C4-2B (cell line): ENCODE results near the gene SLC2A4RG.

Source experiments
- ZFX ChIP-seq: fragments of 450-650 bp; IDR thresholded peaks from 2 replicates; pipeline ENCODE4 v1.6.1; 2017
- TF ChIP-seq, protein P1 (sequence below): fragments of 450-650 bp; conservative IDR thresholded peaks from 2 replicates; pipeline ENCODE4 v1.5.1; 2017; ENCODE audit warnings: mild to moderate bottlenecking

- TF ChIP-seq, protein P1, sequence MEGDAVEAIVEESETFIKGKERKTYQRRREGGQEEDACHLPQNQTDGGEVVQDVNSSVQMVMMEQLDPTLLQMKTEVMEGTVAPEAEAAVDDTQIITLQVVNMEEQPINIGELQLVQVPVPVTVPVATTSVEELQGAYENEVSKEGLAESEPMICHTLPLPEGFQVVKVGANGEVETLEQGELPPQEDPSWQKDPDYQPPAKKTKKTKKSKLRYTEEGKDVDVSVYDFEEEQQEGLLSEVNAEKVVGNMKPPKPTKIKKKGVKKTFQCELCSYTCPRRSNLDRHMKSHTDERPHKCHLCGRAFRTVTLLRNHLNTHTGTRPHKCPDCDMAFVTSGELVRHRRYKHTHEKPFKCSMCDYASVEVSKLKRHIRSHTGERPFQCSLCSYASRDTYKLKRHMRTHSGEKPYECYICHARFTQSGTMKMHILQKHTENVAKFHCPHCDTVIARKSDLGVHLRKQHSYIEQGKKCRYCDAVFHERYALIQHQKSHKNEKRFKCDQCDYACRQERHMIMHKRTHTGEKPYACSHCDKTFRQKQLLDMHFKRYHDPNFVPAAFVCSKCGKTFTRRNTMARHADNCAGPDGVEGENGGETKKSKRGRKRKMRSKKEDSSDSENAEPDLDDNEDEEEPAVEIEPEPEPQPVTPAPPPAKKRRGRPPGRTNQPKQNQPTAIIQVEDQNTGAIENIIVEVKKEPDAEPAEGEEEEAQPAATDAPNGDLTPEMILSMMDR, result no peak
- no peak for TF ChIP-seq ZFX
Measured at GRCh38 chr20:63758152-63758551, 18.6 kb downstream of the SLC2A4RG start.
